ENCODE data around the gene MYH13.

DNA sequence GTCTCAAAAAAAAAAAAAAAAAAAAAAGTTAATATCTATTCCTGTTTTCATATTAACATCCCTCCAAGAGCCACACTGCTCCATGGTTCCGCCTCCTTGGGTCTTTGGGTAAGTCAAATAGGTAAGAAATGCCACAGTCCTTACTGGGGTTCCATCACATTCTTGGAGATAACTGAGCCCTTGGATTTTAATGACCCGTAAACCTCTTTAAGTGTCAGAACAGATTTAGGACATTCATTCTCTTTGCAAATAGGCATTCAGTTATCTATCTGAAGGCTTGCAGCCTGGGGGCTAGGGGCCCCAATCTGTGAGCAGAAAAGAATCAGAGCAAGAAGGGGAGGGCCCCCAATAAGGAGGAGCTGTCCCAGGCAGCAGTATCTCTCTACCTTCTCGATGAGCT, 28.0 kb downstream of the MYH13 start:
- TF ChIP-seq ZNF274 (IDR thresholded peaks at IDR 0.05; ENCODE audit: low read depth, low read length) = no peak
- no peak for TF ChIP-seq YY1 (IDR thresholded peaks at IDR 0.05; ENCODE audit: insufficient read depth, insufficient read length)
